CD4-positive, alpha-beta T cell treated with Interleukin-10 for 1 hour (primary cell): ENCODE data around the gene ZNF433.
A peak's percentile ranks its signal among the peaks of the same experiment; 100 is the strongest.

Experiments used
- DNase-seq: peaks from one replicate; pipeline ENCODE4 v3.0.0-alpha.2; 2020

ZNF433 gene

DNA sequence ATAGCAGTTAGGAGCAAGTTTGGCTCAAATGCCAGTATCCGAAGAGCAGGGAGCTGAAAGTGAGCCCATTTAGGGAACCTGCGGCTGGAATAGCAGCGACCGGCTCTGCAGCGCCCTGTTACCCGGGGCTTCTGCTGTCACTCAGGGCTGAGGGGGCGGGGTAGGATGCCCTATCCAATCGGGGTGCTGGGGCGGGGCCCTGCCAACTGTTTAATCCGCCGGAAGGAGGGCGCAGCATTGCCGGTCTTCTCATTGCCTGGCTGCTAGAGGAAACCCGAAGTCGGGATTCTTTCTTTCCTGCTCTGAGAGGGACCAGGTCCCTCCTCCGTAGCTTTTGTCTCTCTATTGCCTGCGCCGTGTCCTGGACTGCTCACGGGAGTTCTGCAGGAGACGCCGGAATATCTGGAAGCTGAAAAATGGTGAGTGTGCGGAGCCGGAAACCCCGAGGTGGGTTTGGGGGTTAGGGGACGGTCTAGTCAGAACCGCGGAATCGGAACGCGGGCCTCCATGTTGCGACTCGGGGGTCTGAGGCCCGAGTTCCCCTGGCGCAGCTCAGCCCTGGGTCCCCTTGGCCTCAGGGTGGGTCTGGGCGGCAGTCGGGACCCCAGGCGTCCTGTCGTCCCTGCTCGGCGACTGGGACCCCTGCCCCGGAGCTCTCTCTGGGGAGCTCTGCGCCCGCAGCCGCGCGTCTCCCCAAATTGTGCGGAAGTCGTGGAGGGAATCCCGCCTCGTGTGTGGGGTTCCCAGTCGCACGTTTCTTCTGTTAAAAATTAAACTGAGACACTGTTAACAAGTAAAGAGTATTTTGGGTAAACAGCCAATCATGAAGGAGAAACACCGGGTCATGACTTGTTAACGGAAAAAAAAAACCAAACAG lies 47.8 kb downstream of the ZNF433 start:
- peak; percentile 90 for DNase-seq

DNA sequence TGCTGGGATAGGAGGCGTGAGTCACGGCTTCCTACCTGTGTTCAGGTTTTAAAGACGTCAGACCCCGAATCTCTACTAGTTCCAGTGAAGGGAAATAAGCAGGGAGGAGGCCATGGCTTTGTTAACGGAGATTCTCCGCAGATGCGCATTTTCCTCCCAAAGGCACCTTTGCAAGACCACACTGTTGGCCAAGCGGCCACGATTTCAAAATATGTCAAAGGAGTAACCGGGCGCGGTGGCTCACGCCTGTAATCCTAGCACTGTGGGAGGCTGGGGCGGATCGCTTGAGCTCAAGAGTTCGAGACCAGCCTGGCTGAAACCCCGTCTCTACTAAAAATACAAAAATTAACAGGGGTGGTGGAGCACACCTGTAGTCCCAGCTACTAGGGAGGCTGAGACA lies 48.7 kb downstream of the ZNF433 start:
- no peak for DNase-seq

DNA sequence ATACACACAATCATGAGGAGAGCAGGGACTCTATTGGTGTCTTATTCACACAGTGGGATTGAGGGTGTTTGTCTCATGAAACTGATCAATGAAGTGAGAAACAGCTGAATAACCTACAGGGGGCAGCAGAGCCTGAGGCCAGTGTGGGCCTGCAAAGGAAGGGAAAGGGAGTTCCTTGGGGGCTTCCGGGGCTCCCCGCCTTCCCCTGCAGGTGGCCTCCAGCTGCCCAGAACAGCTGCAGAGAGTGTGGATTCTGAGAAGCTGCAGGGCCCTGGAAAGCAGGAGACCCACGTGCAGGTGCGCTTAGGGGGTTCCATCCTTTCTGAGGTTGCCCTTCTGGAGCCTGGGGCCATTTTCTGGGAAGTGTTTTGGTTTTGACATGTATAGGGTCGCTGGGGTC lies 50.5 kb downstream of the ZNF433 start:
- peak; percentile 21 for DNase-seq

DNA sequence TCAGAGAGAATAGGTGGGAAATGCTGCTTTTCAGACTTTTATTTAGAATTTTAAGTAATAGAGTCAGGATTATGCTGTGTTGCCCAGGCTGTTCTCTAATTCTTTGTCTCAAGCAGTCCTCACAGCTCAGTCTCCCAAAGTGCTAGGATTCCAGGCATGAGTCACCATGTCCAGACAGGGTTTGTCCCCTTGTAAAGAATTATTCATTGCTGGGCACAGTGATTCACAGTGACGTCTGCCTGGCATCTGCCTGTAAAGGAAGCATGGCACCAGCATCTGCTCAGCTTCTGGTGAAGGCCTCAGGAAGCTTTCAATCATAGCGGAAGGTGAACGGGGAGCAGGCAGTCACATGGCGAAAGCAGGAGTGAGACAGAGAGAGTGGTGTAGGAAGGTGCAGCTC lies 53.0 kb downstream of the ZNF433 start:
- DNase-seq: no peak

DNA sequence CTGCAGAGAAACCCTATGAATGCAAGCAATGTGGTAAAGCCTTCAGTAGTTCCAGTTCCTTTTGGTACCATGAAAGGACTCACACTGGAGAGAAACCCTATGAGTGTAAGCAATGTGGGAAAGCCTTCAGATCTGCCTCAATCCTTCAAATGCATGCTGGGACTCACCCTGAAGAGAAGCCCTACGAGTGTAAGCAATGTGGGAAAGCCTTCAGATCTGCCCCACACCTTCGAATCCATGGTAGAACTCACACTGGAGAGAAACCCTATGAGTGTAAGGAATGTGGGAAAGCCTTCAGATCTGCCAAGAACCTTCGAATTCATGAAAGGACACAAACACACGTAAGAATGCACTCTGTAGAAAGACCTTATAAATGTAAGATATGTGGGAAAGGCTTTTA lies 56.0 kb downstream of the ZNF433 start:
- DNase-seq: no peak

DNA sequence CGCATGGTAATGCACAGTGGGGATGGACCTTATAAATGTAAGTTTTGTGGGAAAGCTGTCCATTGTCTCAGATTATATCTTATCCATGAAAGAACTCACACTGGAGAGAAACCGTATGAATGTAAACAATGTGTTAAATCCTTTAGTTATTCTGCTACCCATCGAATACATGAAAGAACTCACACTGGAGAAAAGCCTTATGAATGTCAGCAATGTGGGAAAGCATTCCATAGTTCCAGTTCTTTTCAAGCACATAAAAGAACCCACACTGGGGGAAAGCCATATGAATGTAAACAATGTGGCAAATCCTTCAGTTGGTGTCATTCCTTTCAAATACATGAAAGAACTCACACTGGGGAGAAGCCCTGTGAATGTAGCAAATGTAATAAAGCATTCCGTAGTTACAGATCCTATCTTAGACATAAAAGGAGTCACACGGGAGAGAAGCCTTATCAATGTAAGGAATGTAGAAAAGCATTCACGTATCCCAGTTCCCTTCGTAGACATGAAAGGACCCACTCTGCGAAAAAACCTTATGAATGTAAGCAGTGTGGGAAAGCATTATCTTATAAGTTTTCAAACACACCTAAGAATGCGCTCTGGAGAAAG lies 56.9 kb downstream of the ZNF433 start:
- no peak for DNase-seq

DNA sequence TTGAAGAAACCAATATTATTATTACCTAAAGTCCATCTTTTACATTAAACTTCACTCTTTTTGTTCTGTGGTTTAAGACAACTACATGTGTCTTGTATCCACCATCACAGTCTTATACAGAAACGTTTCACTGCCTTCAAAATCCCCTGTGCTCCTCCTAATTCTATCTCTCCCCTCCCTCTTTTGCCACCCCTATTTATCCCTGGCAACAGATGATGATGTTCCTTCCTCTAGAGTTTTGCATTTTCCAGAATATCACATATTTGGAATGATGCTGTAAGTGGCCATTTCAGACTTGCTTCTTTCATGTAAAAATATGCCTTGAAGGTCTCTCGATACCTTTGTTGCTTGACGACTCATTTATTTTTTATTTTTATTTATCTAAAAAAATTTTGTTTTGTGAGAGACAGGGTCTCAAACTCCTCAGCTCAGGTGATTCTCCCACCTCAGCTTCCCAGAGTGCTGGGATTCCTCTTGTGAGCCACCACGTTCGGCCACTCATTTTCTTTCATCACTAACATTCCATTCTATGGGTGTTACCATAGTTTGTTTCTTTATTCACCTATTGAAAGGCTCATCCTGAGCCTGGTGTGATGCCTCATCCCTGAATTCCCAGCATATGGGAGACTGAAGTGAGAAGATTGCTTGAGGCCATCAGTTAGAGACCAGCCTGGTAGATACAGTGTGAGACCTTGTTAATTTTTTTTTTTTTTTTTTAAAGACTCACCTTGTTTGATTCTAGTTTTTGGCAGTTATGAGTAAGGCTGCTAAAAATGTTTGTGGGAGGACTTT lies 62.3 kb downstream of the ZNF433 start:
- no peak for DNase-seq

DNA sequence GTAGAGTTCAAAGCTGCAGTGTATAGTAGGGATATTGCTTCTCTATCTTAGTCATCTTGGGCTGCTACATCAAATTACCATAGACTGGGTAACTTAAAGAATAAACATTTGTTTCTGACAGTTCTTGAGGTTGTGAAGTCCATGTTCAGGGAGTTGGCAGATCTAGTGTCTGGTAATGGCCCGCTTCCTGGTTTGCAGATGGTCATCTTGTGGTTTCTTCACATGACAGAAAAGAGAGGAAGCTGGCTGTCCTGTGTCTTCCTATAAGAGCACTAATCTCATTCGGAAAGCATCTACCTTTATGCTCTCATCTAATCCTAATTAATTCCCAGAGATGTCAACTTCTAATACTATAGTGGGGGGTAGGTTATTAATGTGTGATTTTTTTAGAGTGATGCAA lies 64.4 kb downstream of the ZNF433 start:
- DNase-seq: no peak

DNA sequence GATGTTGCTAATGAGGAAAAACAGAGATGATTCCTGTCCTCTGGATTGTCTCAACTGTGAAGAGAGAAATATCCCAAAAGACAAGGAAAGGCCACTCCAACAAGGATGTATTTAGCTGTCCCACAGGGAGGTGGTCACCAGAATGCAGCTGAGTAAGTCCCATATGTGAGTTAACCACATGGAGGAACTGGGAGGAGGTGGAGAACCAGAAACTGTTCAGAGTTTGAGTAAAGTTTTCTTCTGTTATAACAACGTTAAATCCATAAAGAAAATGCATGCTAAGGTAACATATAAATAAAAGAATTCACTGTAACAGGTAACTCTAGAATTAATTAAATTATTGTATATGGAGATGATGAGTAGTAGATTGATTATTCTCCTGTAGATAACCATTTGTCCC lies 65.3 kb downstream of the ZNF433 start:
- DNase-seq: no peak

DNA sequence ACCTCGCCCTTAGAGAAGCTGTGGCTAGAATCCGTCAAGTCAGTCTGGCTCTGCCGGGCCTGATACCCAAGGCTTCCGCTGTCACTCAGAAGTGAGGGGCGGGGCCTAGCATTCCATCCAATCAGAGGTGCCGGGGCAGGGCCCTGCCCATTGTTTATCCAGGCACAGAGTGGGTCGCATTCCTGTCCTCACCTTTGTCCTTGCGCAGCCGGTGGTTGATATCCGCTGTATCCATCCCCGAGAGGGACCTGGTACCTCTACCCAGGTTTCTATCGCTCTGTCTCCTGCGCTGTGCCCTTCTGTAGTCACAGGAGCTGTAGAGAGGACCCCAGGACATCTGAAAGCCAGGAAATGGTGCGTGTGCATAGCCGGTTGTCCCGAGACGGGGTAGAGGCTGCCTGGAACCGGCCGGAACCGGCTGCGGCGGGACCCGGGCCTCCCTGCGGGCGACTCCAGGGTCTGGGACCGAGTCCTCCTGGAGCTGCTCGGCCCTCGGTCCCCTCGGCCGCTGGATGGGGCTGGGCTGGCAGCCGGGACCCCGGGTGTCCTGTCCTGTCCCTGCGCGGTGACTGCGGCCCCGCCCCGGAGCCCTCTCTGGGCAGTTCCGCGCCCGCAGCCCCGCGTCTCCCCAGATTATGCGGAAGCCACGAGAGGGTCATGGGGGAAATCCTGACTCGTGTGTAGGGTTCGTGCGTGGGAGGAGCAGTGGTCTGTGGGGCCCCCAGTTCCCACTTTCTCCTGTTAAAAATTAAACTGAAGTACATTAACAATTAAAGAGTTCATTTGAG lies 70.4 kb downstream of the ZNF433 start, which contains the start of gene ZNF763:
Gene ZNF763 (plus strand): TSS at position 183 of the 788 bp plus-strand sequence. CDS start 169 bp downstream, at position 352.
- DNase-seq: peak; percentile 92
